ENCODE measurements around the gene PDE1C.
"Not testable (repeated sequence)": the region's sequence is repeated elsewhere in the genome, so short reads cannot be mapped to it uniquely, and the experiment has no call there.

PDE1C gene

DNA sequence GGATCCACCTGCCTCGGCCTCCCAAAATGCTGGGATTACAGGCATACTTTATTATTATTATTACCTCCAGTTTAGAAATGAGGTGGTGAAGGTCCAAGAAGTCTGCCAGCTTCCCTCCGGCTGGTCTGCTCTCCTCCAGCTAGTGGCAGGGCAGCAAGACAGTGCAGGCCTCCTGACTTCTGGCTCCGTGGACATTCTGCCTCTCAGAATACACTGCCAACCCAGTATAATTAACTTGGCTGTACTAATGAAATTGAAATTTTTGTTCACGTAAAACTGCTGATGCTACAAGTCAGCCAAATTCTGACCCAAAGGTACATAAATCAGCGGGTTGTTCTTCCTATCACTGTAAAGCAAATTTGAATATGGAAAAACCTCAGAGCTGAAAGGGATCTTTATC is 7.6 kb upstream of the PDE1C start:
- H3K4me3 ChIP-seq (ENCODE audit: low read depth, low read length): no peak overlapping the region
- no peak for DNase-seq (ENCODE audit: low read depth)
- TF ChIP-seq CTCF (IDR thresholded peaks at IDR 0.05; ENCODE audit: insufficient read depth, low read depth, low read length, missing control alignments): no peak

DNA sequence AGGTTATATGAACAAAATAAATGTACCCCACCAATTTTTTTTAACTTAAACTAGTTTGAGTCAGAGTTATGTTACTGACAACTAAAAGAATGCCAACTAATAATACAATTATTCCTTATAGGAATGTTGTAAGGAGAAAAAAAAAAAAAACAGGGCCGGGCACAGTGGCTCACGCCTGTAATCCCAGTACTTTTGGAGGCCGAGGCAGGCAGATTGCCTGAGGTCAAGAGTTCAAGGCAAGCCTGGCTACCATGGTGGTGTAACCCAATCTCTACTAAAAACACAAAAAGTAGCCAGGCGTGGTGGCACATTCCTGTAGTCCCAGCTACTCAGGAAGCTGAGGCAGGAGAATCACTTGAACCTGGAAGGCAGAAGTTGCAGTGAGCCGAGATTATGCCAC is 6.6 kb upstream of the PDE1C start:
- DNase-seq (ENCODE audit: low read depth); H3K4me3 ChIP-seq (ENCODE audit: low read depth, low read length): not testable (repeated sequence)

GRCh38 chr7:32075612-32076011 is 5.4 kb upstream of the PDE1C start:
- no peak overlapping the region for H3K4me3 ChIP-seq (ENCODE audit: low read depth, low read length)
- no peak for DNase-seq (ENCODE audit: low read depth)
- no peak for TF ChIP-seq CTCF (IDR thresholded peaks at IDR 0.05; ENCODE audit: insufficient read depth, low read depth, low read length, missing control alignments)

- no peak for TF ChIP-seq CTCF (IDR thresholded peaks at IDR 0.05; ENCODE audit: insufficient read depth, low read depth, low read length, missing control alignments)
- DNase-seq (ENCODE audit: low read depth): no peak
- no peak overlapping the region for H3K4me3 ChIP-seq (ENCODE audit: low read depth, low read length)
Measured at GRCh38 chr7:32074787-32075585, 4.8 kb upstream of the PDE1C start.

DNA sequence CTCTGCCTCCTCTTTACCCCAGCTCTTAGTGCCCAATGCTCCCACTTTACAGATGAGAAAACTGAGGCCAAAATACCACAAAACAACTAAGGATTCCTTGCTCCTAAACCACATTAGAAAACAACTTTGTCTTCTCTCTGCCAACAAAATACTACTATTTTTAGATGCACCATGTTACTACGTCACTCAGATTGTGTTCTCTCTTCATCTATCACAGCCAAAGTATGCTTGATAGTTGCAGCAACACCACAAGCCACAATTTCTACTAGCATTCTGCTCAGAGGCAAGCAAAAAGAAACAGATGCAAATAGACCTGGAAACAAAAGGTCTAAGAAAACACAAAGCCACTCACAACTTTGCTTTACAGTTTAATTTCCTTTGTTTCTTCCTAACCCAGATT is 3.3 kb upstream of the PDE1C start:
- no peak overlapping the region for H3K4me3 ChIP-seq (ENCODE audit: low read depth, low read length)
- no peak for DNase-seq (ENCODE audit: low read depth)
- TF ChIP-seq CTCF (IDR thresholded peaks at IDR 0.05; ENCODE audit: insufficient read depth, low read depth, low read length, missing control alignments): no peak

GRCh38 chr7:32072397-32072796 is 2.2 kb upstream of the PDE1C start:
- no peak overlapping the region for H3K4me3 ChIP-seq (ENCODE audit: low read depth, low read length)
- TF ChIP-seq CTCF (IDR thresholded peaks at IDR 0.05; ENCODE audit: insufficient read depth, low read depth, low read length, missing control alignments): no peak
- peak; percentile 2 for DNase-seq (ENCODE audit: low read depth)

DNA sequence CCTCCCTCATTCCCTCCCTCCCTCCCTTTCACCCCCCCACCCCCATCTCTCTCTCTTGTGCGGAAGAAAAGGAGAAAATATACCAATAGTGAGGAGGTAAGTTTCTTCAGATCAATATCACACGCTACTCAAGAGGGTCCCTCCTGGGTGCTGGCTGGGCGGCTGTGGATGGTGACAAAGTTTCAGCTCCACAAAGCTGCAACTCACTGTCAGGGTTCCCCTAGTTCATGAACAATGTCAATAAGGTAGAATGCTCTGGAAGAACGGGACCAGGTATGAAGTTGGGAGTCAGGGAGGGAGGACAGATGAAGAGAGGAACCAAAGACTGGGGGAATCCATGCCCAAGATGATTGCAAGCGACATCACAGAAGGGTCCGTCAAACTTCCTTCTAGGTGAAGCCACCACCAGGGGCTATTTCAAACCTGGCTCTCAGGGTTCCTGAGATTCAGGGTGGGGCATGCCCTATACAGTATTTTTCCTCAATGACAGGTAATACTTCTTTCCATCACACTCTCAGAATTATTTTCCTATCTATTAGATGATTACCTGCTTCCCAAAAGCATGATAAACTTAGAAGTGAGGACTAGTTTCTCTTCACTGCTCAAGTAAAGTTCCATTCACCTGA is 1.4 kb upstream of the PDE1C start:
- no peak overlapping the region for H3K4me3 ChIP-seq (ENCODE audit: low read depth, low read length)
- no peak for TF ChIP-seq CTCF (IDR thresholded peaks at IDR 0.05; ENCODE audit: insufficient read depth, low read depth, low read length, missing control alignments)
- no peak for DNase-seq (ENCODE audit: low read depth)

Data from GM12865 (cell line).